GM18526 (cell line): Measurements from ENCODE around the gene PIM3.

Experiments
- POLR2A ChIP-seq: IDR thresholded peaks from 3 replicates; pipeline ENCODE4 v1.6.1; 2011; ENCODE audit not compliant: insufficient read length; ENCODE audit errors: extremely low read depth

The PIM3 gene

DNA sequence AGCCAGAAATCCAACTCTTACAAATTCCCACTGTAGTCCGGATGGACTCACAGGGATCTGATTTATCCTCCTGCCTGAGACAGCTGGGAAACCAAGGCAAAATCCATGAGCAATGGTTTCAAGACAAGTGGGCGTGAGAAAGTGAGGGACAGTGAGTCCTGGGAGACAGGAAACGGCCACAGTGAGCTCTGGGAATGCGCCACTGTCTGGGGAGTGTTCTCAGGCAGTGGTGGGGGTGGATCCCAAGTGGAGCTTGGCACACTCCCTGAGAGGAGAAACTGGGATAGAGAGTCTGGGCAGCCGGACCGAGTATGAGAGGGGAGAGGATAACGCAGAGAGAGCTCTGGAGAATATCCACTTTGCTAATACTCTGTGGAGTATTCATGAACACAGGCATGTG, 42.2 kb downstream of the PIM3 start:
- TF ChIP-seq POLR2A, result no peak

DNA sequence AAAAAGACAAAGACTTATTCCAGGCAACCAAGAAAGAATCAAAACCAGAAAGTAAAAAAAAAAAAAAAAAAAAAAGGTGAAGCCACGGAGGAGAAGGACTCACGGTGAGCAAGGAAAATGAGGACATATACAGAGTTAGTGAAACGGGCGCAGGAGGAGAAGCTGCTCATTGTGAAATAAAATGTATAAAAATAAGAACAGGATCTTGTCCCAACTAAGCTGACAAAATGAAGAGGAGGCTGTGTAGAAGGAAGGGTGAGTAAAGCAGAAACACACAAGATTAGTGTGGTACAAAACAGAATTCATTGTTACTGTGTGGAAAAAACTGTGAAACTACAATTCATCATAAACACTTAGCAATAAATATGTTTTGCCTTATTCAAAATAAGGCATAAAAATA, 44.3 kb downstream of the PIM3 start:
- TF ChIP-seq POLR2A, result no peak

DNA sequence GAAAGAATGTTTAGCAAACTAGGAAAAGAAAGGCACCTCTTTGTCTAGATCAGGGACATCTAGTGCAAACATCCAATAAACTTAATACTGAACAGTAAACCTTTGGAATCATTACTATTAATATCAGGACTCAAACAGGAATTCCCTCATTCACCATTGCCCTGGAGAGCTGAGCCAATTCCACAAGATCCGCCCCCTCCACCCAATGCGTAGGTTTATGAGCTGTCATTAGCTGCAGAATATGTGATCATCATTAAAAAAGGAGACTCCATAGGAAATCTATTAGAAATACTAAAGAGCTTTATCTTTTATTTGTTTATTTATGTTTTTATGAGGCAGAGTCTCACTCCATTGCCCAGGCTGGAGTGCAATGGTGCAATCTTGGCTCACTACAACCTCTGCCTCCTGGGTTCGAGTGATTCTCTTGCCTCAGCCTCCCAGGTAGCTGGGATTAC, 46.5 kb downstream of the PIM3 start:
- no peak for TF ChIP-seq POLR2A

GRCh38 chr22:50008151-50009040, 47.8 kb downstream of the PIM3 start:
- TF ChIP-seq POLR2A, result no peak

DNA sequence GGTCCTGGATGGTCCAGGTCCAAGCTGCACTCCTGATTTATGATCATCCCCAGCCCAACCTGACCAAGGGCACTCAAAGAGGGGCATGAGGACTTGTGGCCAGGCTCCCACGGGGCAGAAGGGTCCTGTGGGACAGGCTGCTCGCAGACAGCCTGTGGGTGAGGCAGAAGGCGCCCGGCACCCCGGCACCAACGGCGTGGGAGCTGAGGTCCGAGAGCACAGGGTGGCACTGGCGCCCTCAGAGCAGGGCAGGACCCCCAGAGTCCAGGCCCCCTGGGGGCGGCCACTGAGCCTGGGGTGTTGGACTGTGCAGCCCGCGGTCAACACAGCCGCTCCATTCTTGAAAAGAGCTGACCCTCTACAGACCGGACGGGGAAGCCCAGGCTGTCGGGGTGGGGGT, 48.7 kb downstream of the PIM3 start:
- no peak for TF ChIP-seq POLR2A

DNA sequence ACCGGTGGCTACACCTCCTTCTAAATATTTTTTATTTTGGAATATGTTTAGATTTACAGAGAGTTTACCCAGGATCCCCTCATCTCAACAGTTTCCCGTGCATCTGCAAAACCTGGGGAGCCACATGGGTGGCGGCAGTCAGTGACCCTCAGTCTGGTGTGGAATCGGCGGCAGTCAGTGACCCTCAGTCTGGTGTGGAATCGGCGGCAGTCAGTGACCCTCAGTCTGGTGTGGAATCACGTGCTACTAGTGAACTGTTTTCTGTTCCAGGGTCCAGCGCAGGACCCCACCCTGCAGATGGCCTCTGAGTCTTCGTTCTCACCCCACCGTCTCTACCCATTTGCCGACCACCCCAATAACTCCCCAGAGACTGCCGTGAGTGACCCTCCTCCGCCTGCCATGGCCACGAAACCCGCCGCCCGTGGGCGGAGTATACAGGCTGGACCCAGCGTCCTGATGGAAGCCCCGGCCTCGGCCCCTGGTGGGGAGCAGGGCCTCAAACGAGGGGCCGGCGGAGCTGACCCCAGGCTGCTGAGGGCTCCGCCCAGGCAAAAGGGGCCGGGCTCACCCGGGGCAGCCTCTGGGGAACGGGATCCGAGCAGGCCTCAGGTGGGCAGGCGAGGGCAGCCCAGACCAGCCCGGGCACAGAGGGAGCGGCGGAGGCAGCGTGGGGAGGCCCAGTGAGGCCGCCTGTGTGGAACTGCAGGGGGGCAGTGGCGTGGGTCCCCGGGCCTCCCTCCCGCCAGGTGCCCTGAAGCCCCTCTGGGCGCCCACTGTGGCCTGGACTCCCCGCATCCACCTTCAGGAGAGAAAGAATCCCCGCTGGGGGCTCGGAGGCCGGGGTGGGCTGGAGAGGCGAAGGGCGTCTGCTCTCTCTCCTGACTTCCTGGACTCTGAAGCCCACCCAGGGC, 49.4 kb downstream of the PIM3 start:
- TF ChIP-seq POLR2A, result no peak

DNA sequence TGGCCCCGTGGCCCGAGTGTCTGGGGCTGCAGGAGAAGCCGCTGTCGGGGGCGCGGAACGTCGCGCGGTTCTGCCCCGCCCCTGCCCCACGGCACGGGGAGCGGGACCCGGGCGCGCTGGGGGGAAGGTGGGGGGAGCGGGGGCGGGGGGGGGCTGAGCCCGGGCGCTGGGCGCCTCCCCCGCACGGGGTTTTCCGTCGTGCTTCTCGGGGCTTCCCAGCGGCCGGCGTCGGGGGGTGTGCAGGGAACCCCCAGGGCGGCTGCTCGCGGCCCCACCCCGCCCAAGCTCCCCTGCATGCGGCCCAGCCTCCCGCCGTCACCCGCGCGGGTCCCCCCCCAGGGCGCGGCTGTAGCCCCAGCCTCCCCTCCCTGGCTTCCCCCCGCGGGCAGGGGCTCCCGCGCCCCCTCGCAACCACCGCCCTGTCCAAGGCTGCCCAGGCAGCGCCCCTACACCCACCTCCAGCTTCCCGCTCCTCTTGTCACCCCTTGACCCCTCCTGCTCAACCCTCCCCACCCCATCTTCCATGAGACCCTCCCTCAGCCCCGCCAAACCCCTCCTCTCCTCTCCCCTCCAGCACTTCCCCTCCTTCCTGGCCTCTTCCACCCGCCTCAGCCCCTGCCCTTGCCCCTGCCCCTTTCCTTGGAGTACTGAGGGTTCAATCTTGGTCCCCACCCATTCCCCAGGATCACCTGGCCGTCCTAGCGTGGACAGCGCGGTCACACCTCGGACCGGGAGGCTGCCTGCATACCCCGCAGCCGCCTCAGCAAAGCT, 50.3 kb downstream of the PIM3 start:
- TF ChIP-seq POLR2A, result no peak

- no peak for TF ChIP-seq POLR2A
Observed at GRCh38 chr22:50011447-50012210, 51.1 kb downstream of the PIM3 start.

GRCh38 chr22:50012211-50013181, 51.9 kb downstream of the PIM3 start, which contains the start of gene IL17REL:
IL17REL (minus strand) TSS chr22:50012765; CDS start chr22:50012646, 119 bp downstream.
- TF ChIP-seq POLR2A, result no peak
